GM21619 (cell line): ENCODE data around the gene DRAM1.
"Not testable (repeated sequence)": the region's sequence is repeated elsewhere in the genome, so short reads cannot be mapped to it uniquely, and the experiment has no call there.

Source experiments
- ATAC-seq: cut with Tn5 transposase; IDR thresholded peaks from one replicate; pipeline ENCODE4 v1.9.1; 2021; ENCODE audit not compliant: unreplicated experiment

The DRAM1 gene

GRCh38 chr12:101858361-101858760, 19.0 kb upstream of the DRAM1 start:
- no peak for ATAC-seq

- peak; percentile 49 for ATAC-seq
Measured at GRCh38 chr12:101859664-101860607, 17.4 kb upstream of the DRAM1 start.

GRCh38 chr12:101861688-101862087, 15.7 kb upstream of the DRAM1 start:
- ATAC-seq = not testable (repeated sequence)

GRCh38 chr12:101862245-101862644, 15.1 kb upstream of the DRAM1 start:
- ATAC-seq = no peak

GRCh38 chr12:101863981-101864380, 13.4 kb upstream of the DRAM1 start:
- ATAC-seq = no peak

- ATAC-seq = no peak
Measured at GRCh38 chr12:101866615-101867373, 10.6 kb upstream of the DRAM1 start.

- not testable (repeated sequence) for ATAC-seq
Measured at GRCh38 chr12:101867619-101868018, 9.8 kb upstream of the DRAM1 start.

GRCh38 chr12:101870925-101871324, 6.5 kb upstream of the DRAM1 start:
- no peak for ATAC-seq

GRCh38 chr12:101875162-101875561, 2.2 kb upstream of the DRAM1 start:
- ATAC-seq = no peak

GRCh38 chr12:101876322-101876860, 989 bp upstream of the DRAM1 start:
- no peak for ATAC-seq

GRCh38 chr12:101877806-101878242, 444 bp downstream of the DRAM1 start:
- ATAC-seq = peak; percentile 14

- ATAC-seq = no peak
Measured at GRCh38 chr12:101878243-101878821, 952 bp downstream of the DRAM1 start.

- no peak for ATAC-seq
Measured at GRCh38 chr12:101880769-101881168, 3.4 kb downstream of the DRAM1 start.

GRCh38 chr12:101881228-101881627, 3.8 kb downstream of the DRAM1 start:
- no peak for ATAC-seq

GRCh38 chr12:101884174-101884573, 6.8 kb downstream of the DRAM1 start:
- ATAC-seq = no peak

GRCh38 chr12:101884781-101885340, 7.5 kb downstream of the DRAM1 start:
- not testable (repeated sequence) for ATAC-seq

- ATAC-seq = peak; percentile 73
Measured at GRCh38 chr12:101885912-101886561, 8.7 kb downstream of the DRAM1 start.

- ATAC-seq = no peak
Measured at GRCh38 chr12:101889211-101889752, 11.9 kb downstream of the DRAM1 start.

GRCh38 chr12:101891462-101891971, 14.1 kb downstream of the DRAM1 start:
- ATAC-seq = peak; percentile 87

- ATAC-seq = no peak
Measured at GRCh38 chr12:101892794-101893193, 15.4 kb downstream of the DRAM1 start.
